Peyer's patch (tissue), 4 donors: ENCODE data around the gene TDG.

ENCODE experiments used
- CTCF ChIP-seq, 6 experiments: fragments of 450-650 bp in 4 of 6; fragments of 200-600 bp in 2 of 6; sonication (generic) in 1 of 6; IDR thresholded peaks; one replicate each; pipeline ENCODE4 v1.5.1; 2017 to 2019; ENCODE audit warnings: antibody characterized with exemption in 6 of 6, mild to moderate bottlenecking in 3 of 6, moderate library complexity in 1 of 6
- POLR2A ChIP-seq, 2 donors: fragments of 450-650 bp; IDR thresholded peaks; one replicate each; pipeline ENCODE4 v1.5.1; 2017; ENCODE audit warnings: antibody characterized with exemption in 2 of 2, mild to moderate bottlenecking in 2 of 2, moderate library complexity in 2 of 2

GRCh38 chr12:104024348-104024747 lies 58.7 kb downstream of the TDG start:
- no peak for TF ChIP-seq CTCF (IDR thresholded peaks at IDR 0.05)
- no peak for TF ChIP-seq POLR2A (IDR thresholded peaks at IDR 0.05)
